GM19240 (cell line): Measurements from ENCODE around the gene SHISA3.

Experiments used
- DNase-seq: peaks from one replicate; pipeline ENCODE4 v3.0.0; 2011; ENCODE audit warnings: low spot score; ENCODE audit not compliant: insufficient read length

Gene SHISA3

GRCh38 chr4:42391981-42392380 is 5.3 kb upstream of the SHISA3 start:
- DNase-seq, result no peak

GRCh38 chr4:42392436-42392835 is 4.9 kb upstream of the SHISA3 start:
- no peak for DNase-seq

GRCh38 chr4:42395595-42395994 is 1.7 kb upstream of the SHISA3 start:
- no peak for DNase-seq

- DNase-seq, result no peak
Measured at GRCh38 chr4:42396361-42396751, 932 bp upstream of the SHISA3 start.

- DNase-seq, result no peak
Measured at GRCh38 chr4:42397635-42398170, 415 bp downstream of the SHISA3 start.

- no peak for DNase-seq
Measured at GRCh38 chr4:42398171-42398870, 1.0 kb downstream of the SHISA3 start.

- no peak for DNase-seq
Measured at GRCh38 chr4:42398871-42399331, 1.6 kb downstream of the SHISA3 start.

- DNase-seq, result no peak
Measured at GRCh38 chr4:42399393-42399792, 2.1 kb downstream of the SHISA3 start.

GRCh38 chr4:42401171-42401570 is 3.9 kb downstream of the SHISA3 start:
- DNase-seq, result no peak

- no peak for DNase-seq
Measured at GRCh38 chr4:42404001-42404400, 6.7 kb downstream of the SHISA3 start.

GRCh38 chr4:42410446-42410845 is 13.2 kb downstream of the SHISA3 start:
- DNase-seq, result no peak

- no peak for DNase-seq
Measured at GRCh38 chr4:42411803-42412202, 14.5 kb downstream of the SHISA3 start.

- no peak for DNase-seq
Measured at GRCh38 chr4:42412251-42412650, 15.0 kb downstream of the SHISA3 start.

GRCh38 chr4:42415281-42415680 is 18.0 kb downstream of the SHISA3 start:
- DNase-seq, result no peak

GRCh38 chr4:42416017-42416416 is 18.7 kb downstream of the SHISA3 start:
- no peak for DNase-seq

- DNase-seq, result no peak
Measured at GRCh38 chr4:42417550-42417949, 20.3 kb downstream of the SHISA3 start.

GRCh38 chr4:42420140-42420539 is 22.9 kb downstream of the SHISA3 start:
- DNase-seq, result no peak

- no peak for DNase-seq
Measured at GRCh38 chr4:42425146-42426065, 28.1 kb downstream of the SHISA3 start.

- DNase-seq, result no peak
Measured at GRCh38 chr4:42428036-42428435, 30.7 kb downstream of the SHISA3 start.

GRCh38 chr4:42436928-42437565 is 39.8 kb downstream of the SHISA3 start:
- no peak for DNase-seq

GRCh38 chr4:42440083-42440482 is 42.8 kb downstream of the SHISA3 start:
- no peak for DNase-seq

GRCh38 chr4:42442601-42443000 is 45.3 kb downstream of the SHISA3 start:
- DNase-seq, result no peak
